ENCODE measurements around the gene TFAM.

DNA sequence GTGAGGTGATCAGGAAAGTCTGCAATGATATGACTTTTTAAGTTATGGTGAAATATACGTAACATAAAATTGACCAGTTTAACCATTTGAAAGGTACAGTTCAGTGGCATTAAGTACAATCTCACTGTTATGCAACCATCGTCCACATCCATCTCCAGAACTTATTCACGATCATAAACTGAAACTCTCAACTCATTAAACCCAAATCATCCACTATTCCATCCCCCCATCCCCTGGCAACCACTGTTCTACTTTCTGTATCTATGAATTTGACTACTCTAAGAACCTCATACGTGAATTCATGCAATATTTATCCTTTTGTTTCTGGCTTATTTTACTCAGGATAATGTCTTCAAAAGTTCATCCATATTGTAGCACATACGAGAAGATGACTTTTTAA is 48.4 kb downstream of the TFAM start:
- TF ChIP-seq POLR2AphosphoS5 (IDR thresholded peaks at IDR 0.05; ENCODE audit: low read depth, low read length) (no peak), EZH2 (IDR thresholded peaks at IDR 0.05) (no peak), SP1 (IDR thresholded peaks at IDR 0.05; ENCODE audit: low read depth) (no peak), CEBPB (IDR thresholded peaks at IDR 0.05; ENCODE audit: low read depth) (no peak), TCF7L2 (IDR thresholded peaks at IDR 0.05; ENCODE audit: borderline replicate concordance, extremely low read depth, insufficient read depth, insufficient read length) (no peak), CBX3 (IDR thresholded peaks at IDR 0.05; ENCODE audit: low read depth) (no peak), POLR2A (IDR thresholded peaks at IDR 0.05; ENCODE audit: borderline replicate concordance, extremely low read depth, insufficient read depth, insufficient read length) (no peak), EZH2phosphoT487 (IDR thresholded peaks at IDR 0.05; ENCODE audit: borderline replicate concordance) (no peak)
- TF ChIP-seq, protein P1, sequence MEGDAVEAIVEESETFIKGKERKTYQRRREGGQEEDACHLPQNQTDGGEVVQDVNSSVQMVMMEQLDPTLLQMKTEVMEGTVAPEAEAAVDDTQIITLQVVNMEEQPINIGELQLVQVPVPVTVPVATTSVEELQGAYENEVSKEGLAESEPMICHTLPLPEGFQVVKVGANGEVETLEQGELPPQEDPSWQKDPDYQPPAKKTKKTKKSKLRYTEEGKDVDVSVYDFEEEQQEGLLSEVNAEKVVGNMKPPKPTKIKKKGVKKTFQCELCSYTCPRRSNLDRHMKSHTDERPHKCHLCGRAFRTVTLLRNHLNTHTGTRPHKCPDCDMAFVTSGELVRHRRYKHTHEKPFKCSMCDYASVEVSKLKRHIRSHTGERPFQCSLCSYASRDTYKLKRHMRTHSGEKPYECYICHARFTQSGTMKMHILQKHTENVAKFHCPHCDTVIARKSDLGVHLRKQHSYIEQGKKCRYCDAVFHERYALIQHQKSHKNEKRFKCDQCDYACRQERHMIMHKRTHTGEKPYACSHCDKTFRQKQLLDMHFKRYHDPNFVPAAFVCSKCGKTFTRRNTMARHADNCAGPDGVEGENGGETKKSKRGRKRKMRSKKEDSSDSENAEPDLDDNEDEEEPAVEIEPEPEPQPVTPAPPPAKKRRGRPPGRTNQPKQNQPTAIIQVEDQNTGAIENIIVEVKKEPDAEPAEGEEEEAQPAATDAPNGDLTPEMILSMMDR (IDR thresholded peaks at IDR 0.05 in 2 of 3, conservative IDR thresholded peaks at IDR 0.05 in 1 of 3; ENCODE audit: borderline replicate concordance in 1 of 3, insufficient read depth in 1 of 3, low read depth in 2 of 3, low read length in 2 of 3): no peak
- TF ChIP-seq, protein P2, sequence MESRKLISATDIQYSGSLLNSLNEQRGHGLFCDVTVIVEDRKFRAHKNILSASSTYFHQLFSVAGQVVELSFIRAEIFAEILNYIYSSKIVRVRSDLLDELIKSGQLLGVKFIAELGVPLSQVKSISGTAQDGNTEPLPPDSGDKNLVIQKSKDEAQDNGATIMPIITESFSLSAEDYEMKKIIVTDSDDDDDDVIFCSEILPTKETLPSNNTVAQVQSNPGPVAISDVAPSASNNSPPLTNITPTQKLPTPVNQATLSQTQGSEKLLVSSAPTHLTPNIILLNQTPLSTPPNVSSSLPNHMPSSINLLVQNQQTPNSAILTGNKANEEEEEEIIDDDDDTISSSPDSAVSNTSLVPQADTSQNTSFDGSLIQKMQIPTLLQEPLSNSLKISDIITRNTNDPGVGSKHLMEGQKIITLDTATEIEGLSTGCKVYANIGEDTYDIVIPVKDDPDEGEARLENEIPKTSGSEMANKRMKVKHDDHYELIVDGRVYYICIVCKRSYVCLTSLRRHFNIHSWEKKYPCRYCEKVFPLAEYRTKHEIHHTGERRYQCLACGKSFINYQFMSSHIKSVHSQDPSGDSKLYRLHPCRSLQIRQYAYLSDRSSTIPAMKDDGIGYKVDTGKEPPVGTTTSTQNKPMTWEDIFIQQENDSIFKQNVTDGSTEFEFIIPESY (IDR thresholded peaks at IDR 0.05; ENCODE audit: extremely low read depth, insufficient replicate concordance, low read length): no peak
- TF ChIP-seq, protein P3, sequence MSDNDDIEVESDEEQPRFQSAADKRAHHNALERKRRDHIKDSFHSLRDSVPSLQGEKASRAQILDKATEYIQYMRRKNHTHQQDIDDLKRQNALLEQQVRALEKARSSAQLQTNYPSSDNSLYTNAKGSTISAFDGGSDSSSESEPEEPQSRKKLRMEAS (IDR thresholded peaks at IDR 0.05): no peak

Data from HCT116 (cell line).